ENCODE results near the gene DENND1A. TPM values are rescaled to one million over a fixed set of nuclear protein-coding genes. Genes with fewer than 3 reads are reported as not detected.

The DENND1A gene
- total RNA-seq, 4 donors from 2014 or later = 20.9 to 33.6 (median 23.7) TPM

DNA sequence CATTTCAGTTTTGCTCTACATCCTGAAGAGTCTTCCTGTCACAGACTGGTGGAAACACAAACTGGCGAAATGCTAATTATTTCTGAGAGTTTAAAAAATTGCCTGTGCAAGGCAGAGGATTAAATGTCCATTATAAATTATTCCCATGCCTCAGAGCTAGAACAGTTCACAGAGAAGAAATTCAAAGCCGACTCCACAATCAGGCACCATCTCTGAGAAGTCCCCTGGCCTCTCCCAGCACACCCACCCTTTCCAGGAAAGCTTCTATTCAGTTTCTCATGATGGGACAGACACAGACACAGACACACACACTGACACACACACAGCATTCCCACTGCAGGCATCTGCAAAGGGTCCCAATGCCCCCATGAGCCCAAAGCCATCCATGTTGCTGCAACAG, 253.1 kb downstream of the DENND1A start:
- H3K36me3 ChIP-seq = peaks cover 0 to 13% of the 10 kb centered on the region in 2 donors
- no peak for TF ChIP-seq EP300 (IDR thresholded peaks at IDR 0.05)
- TF ChIP-seq POLR2A (IDR thresholded peaks at IDR 0.05) = no peak
- no peak for TF ChIP-seq POLR2AphosphoS5 (IDR thresholded peaks at IDR 0.05)
- TF ChIP-seq, protein P1, sequence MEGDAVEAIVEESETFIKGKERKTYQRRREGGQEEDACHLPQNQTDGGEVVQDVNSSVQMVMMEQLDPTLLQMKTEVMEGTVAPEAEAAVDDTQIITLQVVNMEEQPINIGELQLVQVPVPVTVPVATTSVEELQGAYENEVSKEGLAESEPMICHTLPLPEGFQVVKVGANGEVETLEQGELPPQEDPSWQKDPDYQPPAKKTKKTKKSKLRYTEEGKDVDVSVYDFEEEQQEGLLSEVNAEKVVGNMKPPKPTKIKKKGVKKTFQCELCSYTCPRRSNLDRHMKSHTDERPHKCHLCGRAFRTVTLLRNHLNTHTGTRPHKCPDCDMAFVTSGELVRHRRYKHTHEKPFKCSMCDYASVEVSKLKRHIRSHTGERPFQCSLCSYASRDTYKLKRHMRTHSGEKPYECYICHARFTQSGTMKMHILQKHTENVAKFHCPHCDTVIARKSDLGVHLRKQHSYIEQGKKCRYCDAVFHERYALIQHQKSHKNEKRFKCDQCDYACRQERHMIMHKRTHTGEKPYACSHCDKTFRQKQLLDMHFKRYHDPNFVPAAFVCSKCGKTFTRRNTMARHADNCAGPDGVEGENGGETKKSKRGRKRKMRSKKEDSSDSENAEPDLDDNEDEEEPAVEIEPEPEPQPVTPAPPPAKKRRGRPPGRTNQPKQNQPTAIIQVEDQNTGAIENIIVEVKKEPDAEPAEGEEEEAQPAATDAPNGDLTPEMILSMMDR (IDR thresholded peaks at IDR 0.05) = no peak
- no peak overlapping the region for H3K27ac ChIP-seq
- H3K4me3 ChIP-seq = no peak overlapping the region
- H3K9me3 ChIP-seq = peaks cover 0 to 15% (median 0%) of the 10 kb centered on the region in 3 donors
- no peaks in the 10 kb centered on the region for H3K27me3 ChIP-seq
- no peak for ATAC-seq
- WGBS, 2 donors (ENCODE audit: low coverage in 1 of 2) = 100% methylated on average over 2 of the region's 2 CpGs; no CpG with 5 or more reads in 1 of the 2 donors
- H3K4me1 ChIP-seq = peaks cover 0 to 17% (median 0%) of the 10 kb centered on the region in 3 donors

DNA sequence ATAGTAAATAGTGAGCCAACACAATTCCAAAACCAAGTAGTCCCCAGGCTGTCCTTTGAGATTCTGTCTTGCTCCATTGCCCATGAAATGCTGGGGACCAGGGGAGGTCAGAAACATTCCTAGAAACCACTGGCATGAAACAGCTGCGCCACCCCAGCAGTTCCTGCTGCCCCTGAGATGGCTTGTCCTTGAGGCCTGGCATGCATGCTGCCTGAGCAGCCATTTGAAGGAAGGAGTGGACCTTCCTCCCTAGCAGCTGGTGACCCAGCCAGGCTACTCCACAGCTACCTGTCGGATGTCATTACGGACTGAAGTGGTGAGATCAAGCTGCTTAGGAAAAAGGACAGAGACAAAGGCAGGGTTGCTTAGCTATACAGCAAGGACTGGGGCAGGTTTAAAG, 260.6 kb downstream of the DENND1A start:
- TF ChIP-seq POLR2AphosphoS5 (IDR thresholded peaks at IDR 0.05) (no peak), POLR2A (IDR thresholded peaks at IDR 0.05) (no peak), EP300 (IDR thresholded peaks at IDR 0.05) (no peak)
- TF ChIP-seq, protein P1 (IDR thresholded peaks at IDR 0.05) = no peak
- Histone ChIP-seq H3K9me3 (peaks cover 0 to 24% (median 0%) of the 10 kb centered on the region in 3 donors), H3K27ac (no peak overlapping the region), H3K4me3 (no peak overlapping the region), H3K27me3 (no peaks in the 10 kb centered on the region), H3K36me3 (peaks cover 0 to 65% of the 10 kb centered on the region in 2 donors), H3K4me1 (no peaks in the 10 kb centered on the region)
- 88 to 100% methylated on average over 3 of the region's 3 CpGs for WGBS, 2 donors (ENCODE audit: low coverage in 1 of 2)
- no peak for ATAC-seq

DNA sequence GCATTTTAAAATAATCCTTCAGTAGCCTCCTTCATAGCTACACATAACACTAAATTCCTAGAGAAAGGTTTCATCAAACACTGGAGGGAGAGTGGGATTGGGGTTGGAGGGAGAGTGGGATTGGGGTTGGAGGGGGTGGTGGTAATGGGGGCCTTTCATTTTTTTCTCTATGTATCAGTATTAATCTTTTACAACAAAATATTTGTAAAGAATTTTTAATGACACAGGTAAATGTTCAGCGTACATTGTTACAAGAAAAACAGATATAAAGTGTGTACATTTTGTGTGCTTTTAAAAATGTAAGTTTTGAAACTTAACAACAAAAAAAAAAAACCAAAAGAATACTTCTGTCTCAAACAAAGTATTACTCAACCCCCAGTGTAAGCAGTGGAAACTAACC, 266.4 kb downstream of the DENND1A start:
- Histone ChIP-seq H3K9me3 (peaks cover 0 to 28% (median 2%) of the 10 kb centered on the region in 3 donors), H3K4me1 (no peaks in the 10 kb centered on the region), H3K27ac (no peak overlapping the region), H3K27me3 (no peaks in the 10 kb centered on the region), H3K4me3 (no peak overlapping the region), H3K36me3 (peaks cover 0 to 58% of the 10 kb centered on the region in 2 donors)
- TF ChIP-seq, protein P1 (IDR thresholded peaks at IDR 0.05) = no peak
- TF ChIP-seq POLR2AphosphoS5 (IDR thresholded peaks at IDR 0.05) (no peak), POLR2A (IDR thresholded peaks at IDR 0.05) (no peak), EP300 (IDR thresholded peaks at IDR 0.05) (no peak)
- 93 to 100% methylated on average over 1 of the region's 1 CpG for WGBS, 2 donors (ENCODE audit: low coverage in 1 of 2)
- no peak for ATAC-seq

DNA sequence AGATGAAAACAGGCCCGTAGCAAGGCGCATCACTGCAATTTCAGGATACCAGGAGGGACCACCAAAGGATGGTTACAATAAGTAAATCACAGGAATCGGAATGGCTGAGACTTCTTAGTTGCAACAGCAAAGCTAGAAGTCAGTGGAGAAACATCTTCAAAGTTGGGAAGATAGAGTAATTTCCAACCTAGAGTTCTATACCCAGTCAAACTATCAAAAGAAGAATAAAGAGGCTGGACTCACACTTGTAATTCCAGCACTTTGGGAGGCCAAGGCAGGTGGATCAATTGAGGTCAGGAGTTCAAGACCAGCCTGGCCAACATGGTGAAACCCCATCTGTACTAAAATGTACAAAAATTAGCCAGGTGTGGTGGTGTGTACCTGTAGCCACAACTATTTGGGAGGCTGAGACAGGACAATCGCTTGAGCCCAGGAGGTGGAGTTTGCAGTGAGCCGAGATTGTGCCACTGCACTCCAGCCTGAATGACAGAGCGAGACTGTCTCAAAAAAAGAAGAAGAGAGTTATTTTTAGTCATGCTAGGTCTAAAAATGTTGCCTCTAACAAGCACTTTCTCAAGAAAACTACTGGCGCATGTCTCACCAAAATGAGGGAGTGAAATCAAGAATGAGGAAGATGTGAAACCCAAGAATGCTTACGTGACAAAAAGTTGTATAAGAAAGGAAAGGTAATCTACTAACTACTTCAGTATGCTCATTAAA, 267.7 kb downstream of the DENND1A start:
- Histone ChIP-seq H3K27me3 (no peaks in the 10 kb centered on the region), H3K9me3 (peaks cover 0 to 28% (median 2%) of the 10 kb centered on the region in 3 donors), H3K36me3 (peaks cover 0 to 50% of the 10 kb centered on the region in 2 donors), H3K4me3 (no peak overlapping the region), H3K4me1 (no peaks in the 10 kb centered on the region), H3K27ac (no peak overlapping the region)
- no peak for ATAC-seq
- TF ChIP-seq EP300 (IDR thresholded peaks at IDR 0.05) (no peak), POLR2AphosphoS5 (IDR thresholded peaks at IDR 0.05) (no peak), POLR2A (IDR thresholded peaks at IDR 0.05) (no peak)
- TF ChIP-seq, protein P1 (IDR thresholded peaks at IDR 0.05) = no peak
- WGBS, 2 donors (ENCODE audit: low coverage in 1 of 2) = 80 to 91% methylated on average over 7 of the region's 8 CpGs
